ENCODE results near the gene UBASH3B.

- TF ChIP-seq EZH2 (IDR thresholded peaks at IDR 0.05) (no peak), POLR2AphosphoS5 (IDR thresholded peaks at IDR 0.05; ENCODE audit: borderline replicate concordance, low read depth, low read length) (no peak), FOXP2 (optimal IDR thresholded peaks at IDR 0.05; ENCODE audit: control extremely low read depth, extremely low read length, insufficient read depth) (no peak)
Observed at GRCh38 chr11:122705396-122705795, 49.9 kb downstream of the UBASH3B start.
